NCI-H526 (cell line): ENCODE data around the gene MPP4.

Experiments used
- DNase-seq, 2 experiments: peaks; one replicate each; lab custom pipeline; 2025; lab: John Stamatoyannopoulos, UW

The MPP4 gene

GRCh38 chr2:201630577-201630976 is 67.9 kb downstream of the MPP4 start:
- no peak for DNase-seq

GRCh38 chr2:201628545-201628944 is 69.9 kb downstream of the MPP4 start:
- no peak for DNase-seq

GRCh38 chr2:201622306-201622970 is 76.0 kb downstream of the MPP4 start:
- DNase-seq: no peak

- no peak for DNase-seq
Measured at GRCh38 chr2:201621293-201621999, 77.0 kb downstream of the MPP4 start.

- no peak for DNase-seq
Measured at GRCh38 chr2:201618744-201619662, 79.4 kb downstream of the MPP4 start.

GRCh38 chr2:201608021-201608420 is 90.4 kb downstream of the MPP4 start:
- no peak for DNase-seq

GRCh38 chr2:201607568-201607967 is 90.9 kb downstream of the MPP4 start:
- no peak for DNase-seq

- DNase-seq: no peak
Measured at GRCh38 chr2:201600906-201601305, 97.5 kb downstream of the MPP4 start.

- no peak for DNase-seq
Measured at GRCh38 chr2:201597397-201597796, 101.0 kb downstream of the MPP4 start.
